Neuronal stem cell (in vitro differentiated cells): Measurements from ENCODE around the gene SHC3.

Source experiments
- DNase-seq: peaks from one replicate; pipeline ENCODE4 v3.0.0-alpha.2; 2013; ENCODE audit warnings: low spot score
- H2AFZ ChIP-seq: one replicate; pipeline ENCODE4 v1.6.1; 2013; ENCODE audit warnings: mild to moderate bottlenecking, low read length, inconsistent platforms
- H2AK5ac ChIP-seq: 2 replicates; pipeline ENCODE4 v1.6.1; 2013; ENCODE audit warnings: low read depth, mild to moderate bottlenecking, inconsistent platforms, low read length, moderate library complexity, mixed read lengths
- H2BK120ac ChIP-seq: 2 replicates; pipeline ENCODE4 v1.6.1; 2013; ENCODE audit warnings: low read depth, mild to moderate bottlenecking, inconsistent platforms, low read length, moderate library complexity, mixed read lengths
- H2BK12ac ChIP-seq: one replicate; pipeline ENCODE4 v1.6.1; 2013; ENCODE audit warnings: low read length, inconsistent platforms
- H2BK15ac ChIP-seq: 2 replicates; pipeline ENCODE4 v1.6.1; 2013; ENCODE audit warnings: mild to moderate bottlenecking, low read length, inconsistent platforms, mixed read lengths
- H2BK5ac ChIP-seq: one replicate; pipeline ENCODE4 v1.6.1; 2013; ENCODE audit warnings: inconsistent platforms, mild to moderate bottlenecking, low read length, moderate library complexity
- H3K14ac ChIP-seq: one replicate; pipeline ENCODE4 v1.6.1; 2013; ENCODE audit warnings: low read length, inconsistent platforms
- H3K18ac ChIP-seq: 2 replicates; pipeline ENCODE4 v1.6.1; 2013; ENCODE audit warnings: low read length, inconsistent platforms
- H3K23ac ChIP-seq: 2 replicates; pipeline ENCODE4 v1.6.1; 2013; ENCODE audit warnings: low read depth, mild to moderate bottlenecking, mixed read lengths, low read length, inconsistent platforms; ENCODE audit not compliant: poor library complexity
- H3K27ac ChIP-seq: replicated peaks from 3 replicates; pipeline ENCODE4 v1.5.1; 2013; ENCODE audit warnings: low read length, inconsistent platforms
- H3K27me3 ChIP-seq, 3 experiments: 2 replicates each; pipeline ENCODE4 v1.6.1; 2013; ENCODE audit warnings: low read length in 3 of 3, mild to moderate bottlenecking in 2 of 3, inconsistent platforms in 1 of 3, low read depth in 1 of 3, mixed read lengths in 1 of 3, moderate library complexity in 1 of 3; ENCODE audit not compliant: control insufficient read depth in 3 of 3, insufficient read depth in 3 of 3
- H3K36me3 ChIP-seq, 2 donors: replicated peaks in 1 of 2; 2 replicates each; pipeline ENCODE4 v1.6.1; 2013; ENCODE audit warnings: low read length in 2 of 2; ENCODE audit not compliant: control insufficient read depth in 2 of 2, insufficient read depth in 2 of 2
- H3K4ac ChIP-seq: 2 replicates; pipeline ENCODE4 v1.6.1; 2013; ENCODE audit warnings: inconsistent platforms, mild to moderate bottlenecking, low read length, moderate library complexity
- H3K4me1 ChIP-seq, 2 donors: 1 replicate in 1 of 2; 2 replicates in 1 of 2; pipeline ENCODE4 v1.6.1; 2013; ENCODE audit warnings: low read length in 2 of 2, low read depth in 1 of 2; ENCODE audit not compliant: control insufficient read depth in 2 of 2, insufficient read depth in 1 of 2
- H3K4me2 ChIP-seq: one replicate; pipeline ENCODE4 v1.6.1; 2013; ENCODE audit warnings: mild to moderate bottlenecking, low read length, inconsistent platforms; ENCODE audit not compliant: insufficient read depth, poor library complexity, severe bottlenecking
- H3K4me3 ChIP-seq, 2 donors: 2 replicates each; pipeline ENCODE4 v1.5.1; 2013; ENCODE audit warnings: low read length in 2 of 2, mild to moderate bottlenecking in 2 of 2, inconsistent platforms in 1 of 2, moderate library complexity in 1 of 2
- H3K79me1 ChIP-seq: one replicate; pipeline ENCODE4 v1.6.1; 2013; ENCODE audit warnings: low read depth, mild to moderate bottlenecking, inconsistent platforms, low read length, moderate library complexity
- H3K9ac ChIP-seq: one replicate; pipeline ENCODE4 v1.6.1; 2013; ENCODE audit warnings: mild to moderate bottlenecking, low read depth, low read length, inconsistent platforms; ENCODE audit not compliant: poor library complexity
- H3K9me3 ChIP-seq, 2 donors: replicated peaks in 1 of 2; 2 replicates each; pipeline versions ENCODE3 to v1.6.1; 2013; ENCODE audit warnings: low read length in 2 of 2, mild to moderate bottlenecking in 2 of 2, inconsistent platforms in 1 of 2, low read depth in 1 of 2, mixed read lengths in 1 of 2, moderate library complexity in 1 of 2; ENCODE audit not compliant: control insufficient read depth in 2 of 2, insufficient read depth in 1 of 2
- H4K8ac ChIP-seq: one replicate; pipeline ENCODE4 v1.6.1; 2013; ENCODE audit warnings: low read depth, mild to moderate bottlenecking, inconsistent platforms, low read length, moderate library complexity
- H4K91ac ChIP-seq: one replicate; pipeline ENCODE4 v1.6.1; 2013; ENCODE audit warnings: low read length, low read depth, mild to moderate bottlenecking, inconsistent platforms; ENCODE audit not compliant: poor library complexity
- WGBS, 2 donors: extraction: QIAGEN DNeasy Blood & Tissue Kit; methylation state at CpG; one replicate each; pipeline ENCODE4 v1.1.7; 2013; ENCODE audit warnings: missing lambda C conversion rate in 2 of 2, mixed read lengths in 1 of 2; ENCODE audit not compliant: insufficient read length in 2 of 2, insufficient replicate concordance in 1 of 2; ENCODE audit errors: extremely low coverage in 2 of 2; 5-methylcytosine and 5-hydroxymethylcytosine counted together

Gene SHC3

GRCh38 chr9:88979791-88980190, 198.8 kb downstream of the SHC3 start:
- no peak overlapping the region for H3K27ac ChIP-seq
- no peak for DNase-seq
- no peak overlapping the region for H3K4me3 ChIP-seq
- H3K36me3 ChIP-seq: no peaks in the 10 kb centered on the region
- H3K23ac ChIP-seq: no peak overlapping the region
- H2BK15ac ChIP-seq: no peak overlapping the region
- no peak overlapping the region for H3K4ac ChIP-seq
- no peak overlapping the region for H2BK5ac ChIP-seq
- no peak overlapping the region for H3K14ac ChIP-seq
- no peak overlapping the region for H4K8ac ChIP-seq
- no peak overlapping the region for H4K91ac ChIP-seq
- H3K9ac ChIP-seq: no peak overlapping the region
- no peak overlapping the region for H2AK5ac ChIP-seq
- no peaks in the 10 kb centered on the region for H3K79me1 ChIP-seq
- no peak overlapping the region for H3K4me2 ChIP-seq
- H2BK120ac ChIP-seq: no peak overlapping the region
- peaks cover 6 to 9% of the 10 kb centered on the region in 2 donors for H3K9me3 ChIP-seq
- H3K18ac ChIP-seq: no peak overlapping the region
- no peak overlapping the region for H2AFZ ChIP-seq
- no peak overlapping the region for H2BK12ac ChIP-seq
- WGBS, 2 donors: no CpG with 5 or more reads among the region's 2 CpGs
- peaks cover 0 to 4% (median 2%) of the 10 kb centered on the region in 3 experiments for H3K27me3 ChIP-seq
- no peaks in the 10 kb centered on the region for H3K4me1 ChIP-seq

DNA sequence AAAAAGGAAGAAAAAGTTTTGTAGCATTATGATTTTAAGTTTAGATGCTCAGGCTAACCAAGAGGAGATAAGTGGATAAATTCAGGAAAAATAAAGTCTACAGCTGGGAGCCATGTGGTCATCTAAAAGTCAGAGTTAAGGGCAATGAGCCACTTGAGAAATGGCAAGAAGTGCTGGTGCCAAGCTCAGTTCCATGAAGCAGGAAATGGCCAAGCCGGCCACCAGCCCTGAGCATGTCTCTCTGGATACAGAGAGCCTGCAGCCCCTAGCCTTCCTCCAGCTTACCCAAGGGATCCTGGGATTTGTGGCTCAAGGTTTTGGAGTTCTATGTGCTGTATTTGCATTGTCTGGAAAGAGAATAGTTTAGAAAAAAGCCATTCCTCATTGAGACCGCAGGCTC, 199.6 kb downstream of the SHC3 start:
- no CpG with 5 or more reads among the region's 2 CpGs for WGBS, 2 donors
- Histone ChIP-seq H3K4me2 (no peak overlapping the region), H2BK5ac (no peak overlapping the region), H4K91ac (no peak overlapping the region), H3K27me3 (peaks cover 0 to 4% (median 2%) of the 10 kb centered on the region in 3 experiments), H3K36me3 (no peaks in the 10 kb centered on the region), H4K8ac (no peak overlapping the region), H3K4me1 (no peaks in the 10 kb centered on the region), H2AFZ (no peak overlapping the region), H3K9ac (no peak overlapping the region), H3K4me3 (no peak overlapping the region), H2BK12ac (no peak overlapping the region), H3K23ac (no peak overlapping the region), H3K4ac (no peak overlapping the region), H3K79me1 (peaks cover 2% of the 10 kb centered on the region), H2BK15ac (no peak overlapping the region), H3K18ac (no peak overlapping the region), H2AK5ac (no peak overlapping the region), H3K27ac (no peak overlapping the region), H2BK120ac (no peak overlapping the region), H3K14ac (no peak overlapping the region), H3K9me3 (peaks cover 6 to 12% of the 10 kb centered on the region in 2 donors)
- no peak for DNase-seq

GRCh38 chr9:88978034-88978433, 200.6 kb downstream of the SHC3 start:
- no peak overlapping the region for H4K8ac ChIP-seq
- H2BK5ac ChIP-seq: no peak overlapping the region
- no peak overlapping the region for H3K4ac ChIP-seq
- H2BK120ac ChIP-seq: no peak overlapping the region
- no peak overlapping the region for H3K4me2 ChIP-seq
- no peak overlapping the region for H2AFZ ChIP-seq
- H3K36me3 ChIP-seq: peaks cover 0 to 3% of the 10 kb centered on the region in 2 donors
- H3K79me1 ChIP-seq: peaks cover 2% of the 10 kb centered on the region
- no peak overlapping the region for H2AK5ac ChIP-seq
- H3K18ac ChIP-seq: no peak overlapping the region
- no peak for DNase-seq
- H2BK12ac ChIP-seq: no peak overlapping the region
- H3K23ac ChIP-seq: no peak overlapping the region
- peaks cover 0 to 2% of the 10 kb centered on the region in 2 donors for H3K4me1 ChIP-seq
- no peak overlapping the region for H2BK15ac ChIP-seq
- H3K9me3 ChIP-seq: peaks cover 6 to 22% of the 10 kb centered on the region in 2 donors
- no peak overlapping the region for H3K9ac ChIP-seq
- H3K27me3 ChIP-seq: peaks cover 0 to 6% (median 4%) of the 10 kb centered on the region in 3 experiments
- H4K91ac ChIP-seq: no peak overlapping the region
- H3K27ac ChIP-seq: no peak overlapping the region
- no CpG with 5 or more reads among the region's 5 CpGs for WGBS, 2 donors
- no peak overlapping the region for H3K14ac ChIP-seq
- no peak overlapping the region for H3K4me3 ChIP-seq

DNA sequence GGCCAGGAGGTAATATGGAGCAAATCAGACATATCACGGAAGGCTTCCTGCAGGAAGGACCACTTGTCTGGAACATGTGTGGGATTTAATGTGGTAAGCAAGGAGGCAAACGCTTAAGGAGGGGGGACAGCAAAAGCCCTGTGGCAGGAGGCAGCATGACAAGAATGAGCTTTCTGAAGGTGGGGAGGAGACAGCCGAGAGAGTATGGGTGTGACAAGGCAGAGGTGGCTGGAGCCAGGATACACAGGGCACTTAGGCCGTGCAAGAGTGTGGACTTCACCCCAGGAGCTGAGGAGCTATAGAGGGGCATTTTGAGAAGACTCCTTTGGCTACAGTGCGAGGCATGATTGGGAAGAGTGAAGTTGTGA, 201.7 kb downstream of the SHC3 start:
- H3K4ac ChIP-seq: no peak overlapping the region

More for the DNA sequence above, 201.7 kb downstream of the SHC3 start:
- Histone ChIP-seq H2BK5ac (no peak overlapping the region), H3K14ac (no peak overlapping the region), H2BK12ac (no peak overlapping the region), H2BK15ac (no peak overlapping the region), H2AK5ac (no peak overlapping the region), H3K4me2 (no peak overlapping the region), H3K9me3 (peaks cover 6 to 25% of the 10 kb centered on the region in 2 donors), H3K9ac (no peak overlapping the region), H2AFZ (no peak overlapping the region), H4K8ac (no peak overlapping the region), H3K79me1 (peaks cover 2% of the 10 kb centered on the region), H3K18ac (no peak overlapping the region), H3K4me1 (peaks cover 0 to 2% of the 10 kb centered on the region in 2 donors), H3K23ac (no peak overlapping the region), H2BK120ac (no peak overlapping the region), H3K4me3 (no peak overlapping the region), H3K27me3 (peaks cover 0 to 6% (median 4%) of the 10 kb centered on the region in 3 experiments), H3K27ac (no peak overlapping the region), H3K36me3 (peaks cover 0 to 3% of the 10 kb centered on the region in 2 donors), H4K91ac (no peak overlapping the region)
- no peak for DNase-seq
- no CpG with 5 or more reads among the region's 5 CpGs for WGBS, 2 donors
